Stimulated activated CD4-positive, alpha-beta T cell treated with anti-CD3 and anti-CD28 coated beads, Interleukin-2, amount 100 ng/mL, for 24 hours (primary cell): Measurements from ENCODE around the gene TICRR.
"Not testable (repeated sequence)": the region's sequence is repeated elsewhere in the genome, so short reads cannot be mapped to it uniquely, and the experiment has no call there.

Experiments used
- DNase-seq, 2 donors: peaks; one replicate each; pipeline ENCODE4 v3.0.0-alpha.2; 2020

Gene TICRR

DNA sequence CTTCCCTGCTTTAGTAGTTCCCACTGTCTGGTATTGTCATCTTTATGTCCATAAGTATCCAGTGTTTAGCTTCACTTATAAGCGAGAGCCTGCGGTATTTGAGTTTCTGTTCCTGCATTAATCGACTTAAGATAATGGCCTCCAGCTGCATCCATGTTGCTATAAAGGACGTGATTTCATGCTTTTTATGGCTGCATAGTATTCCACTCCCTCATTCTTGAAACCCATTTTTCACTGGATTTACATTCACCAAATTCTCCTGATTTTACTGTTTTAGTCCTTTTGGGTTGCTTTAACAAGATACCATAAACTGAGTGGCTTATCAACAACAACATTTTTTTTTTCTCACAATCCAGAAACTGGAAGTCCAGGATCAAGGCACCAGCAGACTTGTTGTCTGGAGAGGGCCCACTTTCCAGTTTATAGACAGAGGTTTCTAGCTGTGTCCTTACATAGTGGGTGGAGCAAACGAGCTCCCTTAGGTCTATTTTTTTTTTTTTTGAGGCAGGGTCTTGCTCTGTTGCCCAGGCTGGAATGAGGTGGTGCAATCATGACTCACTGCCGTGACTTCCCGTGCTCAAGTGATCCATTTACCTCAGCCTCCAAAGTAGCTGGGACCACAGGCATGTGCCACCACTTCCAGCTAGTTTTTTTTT lies 6.1 kb upstream of the TICRR start:
- DNase-seq = no peak

- peak; percentile 25 to 38 for DNase-seq
Measured at GRCh38 chr15:89575656-89576416, 567 bp downstream of the TICRR start.

DNA sequence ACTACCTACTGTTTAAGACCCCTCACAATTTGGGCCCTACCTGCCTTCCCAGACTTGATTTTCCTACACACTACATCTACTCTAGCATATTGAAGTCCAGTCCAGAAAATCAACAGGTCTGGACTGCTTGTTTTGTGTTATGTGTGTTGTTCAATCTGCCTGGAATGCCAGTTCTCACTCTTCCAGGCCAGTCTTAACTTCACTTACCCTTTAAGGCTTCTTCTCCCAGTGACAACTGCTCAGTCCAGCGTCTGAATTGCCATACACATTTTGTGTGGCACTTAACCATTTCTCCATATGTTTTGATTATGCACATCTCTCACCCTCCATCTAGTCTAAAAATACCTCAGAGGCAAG lies 1.1 kb downstream of the TICRR start:
- DNase-seq = no peak

DNA sequence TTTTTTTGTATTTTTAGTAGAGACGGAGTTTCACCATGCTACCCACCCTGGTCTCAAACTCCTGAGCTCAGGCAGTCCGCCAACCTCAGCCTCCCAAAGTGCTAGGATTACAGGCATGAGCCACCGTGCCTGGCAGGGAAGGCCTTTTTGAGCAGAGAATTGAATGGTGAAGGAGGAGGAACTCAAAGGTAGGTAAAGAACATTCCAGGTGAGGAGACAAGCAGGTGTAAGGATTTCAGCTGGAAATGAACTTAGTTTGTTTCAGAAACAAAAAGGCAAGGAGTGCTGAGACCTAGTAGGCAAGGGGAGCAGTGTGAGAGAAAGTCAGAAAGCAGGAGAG lies 2.5 kb downstream of the TICRR start:
- DNase-seq = no peak

- DNase-seq = no peak
Measured at GRCh38 chr15:89578146-89578545, 2.9 kb downstream of the TICRR start.

GRCh38 chr15:89580747-89581146 lies 5.5 kb downstream of the TICRR start:
- not testable (repeated sequence) for DNase-seq

DNA sequence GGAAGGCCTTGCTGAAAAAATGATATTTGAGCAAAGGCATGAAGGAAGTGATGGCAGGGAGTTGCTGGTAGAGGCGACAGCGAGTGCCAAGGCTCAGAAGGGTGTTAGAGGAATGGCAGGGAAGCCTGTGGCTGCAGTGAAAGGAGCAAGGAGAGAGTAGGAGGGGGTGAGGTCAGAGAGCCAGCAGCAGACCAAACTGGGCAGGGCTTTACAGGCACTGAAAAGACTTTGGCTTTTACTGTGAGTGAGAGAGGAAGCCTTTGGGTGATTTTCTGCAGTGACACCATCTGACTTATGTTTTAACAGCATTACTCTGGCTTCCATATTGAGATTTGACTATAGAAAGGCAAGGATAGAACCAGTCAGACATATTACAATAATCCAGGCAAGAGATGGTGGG lies 11.4 kb downstream of the TICRR start:
- DNase-seq = no peak

DNA sequence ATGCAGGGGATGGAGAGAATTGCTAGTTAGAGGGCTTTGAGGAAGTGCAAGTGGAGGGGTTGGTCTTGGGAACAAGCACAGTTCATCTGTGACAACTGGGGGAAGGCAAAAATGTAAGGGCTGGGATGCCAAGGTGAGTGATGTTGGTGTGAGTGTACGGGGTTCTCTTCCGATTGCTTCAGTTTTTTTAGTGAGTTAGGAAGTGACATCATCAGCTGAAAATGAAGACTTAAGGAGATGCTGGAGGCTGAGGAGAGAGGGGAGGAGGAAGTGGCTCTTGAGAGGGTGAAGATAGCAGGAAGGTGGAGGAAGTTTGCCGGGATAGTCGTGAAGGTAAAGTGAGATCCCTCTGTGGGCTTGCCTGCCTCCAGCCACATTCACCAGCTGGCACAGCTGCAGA lies 12.7 kb downstream of the TICRR start:
- no peak for DNase-seq

DNA sequence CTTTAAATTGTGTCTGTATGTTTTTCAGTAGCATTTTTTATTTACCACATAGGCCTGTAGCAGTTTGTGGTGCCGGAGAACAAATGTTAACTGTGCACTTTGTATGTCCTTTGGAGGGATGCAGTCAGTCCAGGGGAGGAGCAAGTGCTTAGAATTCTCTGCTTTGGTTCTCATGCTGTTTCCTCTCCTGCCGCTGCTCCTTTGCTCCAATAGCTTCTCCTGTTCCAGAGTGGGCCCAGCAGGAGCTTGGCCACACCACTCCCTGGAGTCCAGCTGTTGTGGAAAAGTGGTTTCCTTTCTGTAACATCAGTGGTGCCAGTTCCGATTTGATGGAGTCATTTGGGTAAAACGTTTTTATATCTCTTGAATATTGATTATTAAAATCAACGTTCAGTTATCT lies 16.6 kb downstream of the TICRR start:
- no peak for DNase-seq

DNA sequence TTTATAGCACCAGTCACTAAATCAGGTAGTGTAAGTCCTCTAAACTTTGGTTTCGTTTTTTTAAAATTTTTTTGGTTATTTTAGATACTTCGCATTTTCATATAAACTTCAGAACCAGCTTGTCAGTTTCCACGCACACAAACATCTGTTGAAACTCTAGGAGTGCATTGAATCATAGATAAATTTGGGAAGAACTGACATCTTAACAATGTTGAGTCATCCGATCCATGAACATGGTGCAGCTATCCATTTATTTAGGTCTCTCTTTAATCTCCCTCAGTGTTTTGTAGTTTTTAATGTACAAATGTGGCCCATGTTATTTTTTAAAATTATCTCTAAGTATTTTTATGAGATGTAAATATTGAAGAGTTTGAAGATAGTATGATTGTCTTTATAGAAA lies 17.7 kb downstream of the TICRR start:
- DNase-seq = no peak

DNA sequence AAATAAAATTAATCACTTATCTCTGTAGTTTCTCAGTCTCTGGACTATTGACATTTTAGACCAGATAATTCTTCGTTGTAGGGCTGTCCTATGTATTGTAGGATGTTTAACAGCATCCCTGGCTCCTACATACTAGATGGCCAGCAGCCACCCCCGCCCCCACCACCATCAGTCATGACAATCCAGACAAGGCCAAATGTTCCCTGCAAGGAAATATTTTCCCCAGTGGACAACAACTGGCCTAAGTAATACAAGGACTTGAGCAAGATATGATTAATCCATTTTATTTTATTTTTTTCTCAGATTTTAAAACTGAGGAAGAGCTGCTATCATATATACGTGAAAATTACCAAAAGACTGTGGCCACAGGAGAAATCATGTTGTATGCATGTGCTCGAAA lies 23.8 kb downstream of the TICRR start:
- no peak for DNase-seq

GRCh38 chr15:89611317-89611716 lies 36.0 kb downstream of the TICRR start:
- no peak for DNase-seq

DNA sequence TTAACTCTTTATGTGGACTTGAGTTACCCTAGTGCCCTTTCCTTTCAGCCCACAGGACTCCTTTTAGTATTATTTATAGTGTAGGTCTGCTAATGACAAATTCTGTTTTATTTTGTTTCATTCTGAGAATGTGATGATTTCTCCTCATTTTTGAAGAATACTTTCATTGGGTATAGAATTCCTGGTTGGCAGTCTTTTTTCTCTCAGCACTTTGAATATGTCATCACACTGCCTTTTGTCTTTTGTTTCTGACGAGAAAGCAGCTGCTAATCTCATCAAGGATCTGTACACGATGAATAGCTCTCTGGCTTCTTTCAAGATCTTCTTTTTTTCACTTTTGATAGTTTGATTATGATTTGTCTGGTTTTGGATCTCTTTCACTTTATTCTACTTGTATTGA lies 37.8 kb downstream of the TICRR start:
- DNase-seq = no peak

DNA sequence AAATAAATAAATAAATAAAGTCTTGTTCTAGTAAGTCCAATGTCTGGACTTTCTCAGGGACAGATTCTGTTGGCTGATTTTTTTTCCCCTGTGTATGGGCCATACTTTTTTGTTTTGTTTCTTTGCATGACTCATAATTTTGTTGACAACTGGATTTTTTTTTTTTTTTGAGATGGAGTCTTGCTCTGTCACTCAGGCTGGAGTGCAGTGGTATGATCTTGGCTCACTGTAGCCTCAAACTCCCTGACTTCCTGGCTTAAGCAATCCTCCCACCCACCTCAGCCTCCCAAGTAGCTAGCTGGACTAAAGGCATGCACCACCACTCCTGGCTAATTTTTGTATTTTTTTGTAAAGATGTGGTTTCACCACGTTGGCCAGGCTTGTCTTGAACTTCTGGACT lies 38.9 kb downstream of the TICRR start:
- no peak for DNase-seq

- no peak for DNase-seq
Measured at GRCh38 chr15:89615135-89615534, 39.9 kb downstream of the TICRR start.

- no peak for DNase-seq
Measured at GRCh38 chr15:89616228-89616627, 41.0 kb downstream of the TICRR start.

GRCh38 chr15:89621547-89621946 lies 46.3 kb downstream of the TICRR start:
- DNase-seq = no peak

DNA sequence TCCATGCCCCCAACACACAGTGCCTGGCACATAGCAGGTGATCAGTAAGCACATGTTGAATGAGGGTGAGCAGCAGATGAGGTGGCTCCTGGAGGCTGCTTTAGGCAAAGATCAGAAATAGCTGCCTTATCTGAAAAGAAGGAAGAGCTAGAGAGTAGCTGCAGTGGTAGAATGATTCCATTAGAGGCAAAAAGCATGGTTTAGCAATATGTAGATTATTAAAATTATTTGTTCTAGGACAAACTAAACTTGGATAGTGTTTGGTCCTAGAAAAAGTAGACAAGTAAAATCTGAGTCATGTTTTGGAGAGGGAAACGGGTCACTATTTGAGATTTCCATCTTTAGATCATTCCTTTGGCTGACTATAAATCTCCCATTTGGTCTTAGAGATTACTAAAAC lies 47.9 kb downstream of the TICRR start:
- DNase-seq = no peak

GRCh38 chr15:89625716-89626115 lies 50.4 kb downstream of the TICRR start:
- DNase-seq = no peak

- DNase-seq = no peak
Measured at GRCh38 chr15:89627256-89627970, 52.1 kb downstream of the TICRR start.

- no peak for DNase-seq
Measured at GRCh38 chr15:89628301-89628700, 53.0 kb downstream of the TICRR start.

GRCh38 chr15:89628806-89629715 lies 53.8 kb downstream of the TICRR start:
- DNase-seq = no peak

DNA sequence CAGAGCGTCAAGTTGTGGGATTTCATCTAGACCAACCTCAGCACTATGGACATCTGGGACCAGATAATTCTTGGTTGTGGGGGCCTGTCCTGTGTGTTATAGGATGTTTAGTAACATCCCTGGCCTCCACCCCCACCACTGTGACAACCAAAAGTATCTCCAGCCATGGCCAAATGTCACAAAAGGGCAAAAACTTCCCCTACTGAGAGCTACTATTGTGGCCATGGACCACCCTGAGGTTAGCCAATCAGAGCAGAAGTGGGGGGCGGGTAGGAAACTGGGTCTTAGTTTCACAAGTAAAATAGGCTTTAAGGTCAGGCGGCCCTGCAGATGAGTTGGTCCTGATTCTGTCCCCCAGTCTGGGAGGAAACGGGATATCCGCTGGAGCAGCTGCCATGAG lies 54.6 kb downstream of the TICRR start:
- DNase-seq = no peak
